Neural cell (in vitro differentiated cells): ENCODE measurements around the gene SMCO1.

ENCODE experiments used
- POLR2AphosphoS5 ChIP-seq: IDR thresholded peaks from 2 replicates; pipeline ENCODE4 v1.6.1; 2012
- TF ChIP-seq, protein P1 (sequence below): fragments of 450-650 bp; IDR thresholded peaks from 2 replicates; pipeline ENCODE4 v1.5.1; 2014; ENCODE audit warnings: antibody characterized with exemption, mild to moderate bottlenecking, moderate library complexity; ENCODE audit not compliant: poor library complexity, severe bottlenecking

DNA sequence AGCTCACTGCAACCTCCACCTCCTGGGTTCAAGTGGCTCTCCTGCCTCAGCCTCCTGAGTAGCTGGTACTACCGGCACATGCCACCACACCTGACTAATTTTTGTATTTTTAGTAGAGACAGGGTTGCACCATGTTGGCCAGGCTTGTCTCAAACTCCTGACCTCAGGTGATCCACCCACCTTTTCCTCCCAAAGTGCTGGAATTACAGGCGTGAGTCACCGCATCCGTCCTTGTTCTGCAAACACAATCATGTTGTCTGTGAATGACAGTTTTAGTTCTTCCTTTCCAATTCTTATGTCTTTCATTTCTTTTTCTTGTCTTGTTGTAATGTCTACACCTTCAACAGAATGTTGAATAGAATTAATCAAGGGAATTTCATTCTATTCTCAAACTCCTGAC lies 16.3 kb upstream of the SMCO1 start:
- TF ChIP-seq, protein P1, sequence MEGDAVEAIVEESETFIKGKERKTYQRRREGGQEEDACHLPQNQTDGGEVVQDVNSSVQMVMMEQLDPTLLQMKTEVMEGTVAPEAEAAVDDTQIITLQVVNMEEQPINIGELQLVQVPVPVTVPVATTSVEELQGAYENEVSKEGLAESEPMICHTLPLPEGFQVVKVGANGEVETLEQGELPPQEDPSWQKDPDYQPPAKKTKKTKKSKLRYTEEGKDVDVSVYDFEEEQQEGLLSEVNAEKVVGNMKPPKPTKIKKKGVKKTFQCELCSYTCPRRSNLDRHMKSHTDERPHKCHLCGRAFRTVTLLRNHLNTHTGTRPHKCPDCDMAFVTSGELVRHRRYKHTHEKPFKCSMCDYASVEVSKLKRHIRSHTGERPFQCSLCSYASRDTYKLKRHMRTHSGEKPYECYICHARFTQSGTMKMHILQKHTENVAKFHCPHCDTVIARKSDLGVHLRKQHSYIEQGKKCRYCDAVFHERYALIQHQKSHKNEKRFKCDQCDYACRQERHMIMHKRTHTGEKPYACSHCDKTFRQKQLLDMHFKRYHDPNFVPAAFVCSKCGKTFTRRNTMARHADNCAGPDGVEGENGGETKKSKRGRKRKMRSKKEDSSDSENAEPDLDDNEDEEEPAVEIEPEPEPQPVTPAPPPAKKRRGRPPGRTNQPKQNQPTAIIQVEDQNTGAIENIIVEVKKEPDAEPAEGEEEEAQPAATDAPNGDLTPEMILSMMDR = no peak
- no peak for TF ChIP-seq POLR2AphosphoS5
